OCI-LY7 (cell line): ENCODE measurements around the gene GCH1. TPM values are rescaled to one million over a fixed set of nuclear protein-coding genes. Genes with fewer than 3 reads are reported as not detected.

Source experiments
- BruUV-seq: library from RNA; stranded (reverse); fragments of 400-500 nt; replicated peaks from 2 replicates; lab custom pipeline; 2021; lab: Mats Ljungman, UMichigan
- CTCF ChIA-PET: fragments of 300-600 bp; sonication (Branson Sonifier 250); formaldehyde crosslinking; loops from one replicate; lab custom pipeline; 2022; ENCODE audit warnings: antibody characterized with exemption; ENCODE audit not compliant: unreplicated experiment; lab: Charles Lee
- POLR2A ChIA-PET: fragments of 300-600 bp; sonication (Branson Sonifier 250); formaldehyde crosslinking; loops from one replicate; lab custom pipeline; 2022; ENCODE audit warnings: antibody characterized with exemption; lab: Charles Lee
- DNase-seq: peaks from one replicate; pipeline ENCODE4 v3.0.0-alpha.2; 2015; ENCODE audit warnings: low spot score
- H2AFZ ChIP-seq: fragments of 200-600 bp; sonication (generic), shearing (Covaris generic); 2 replicates; pipeline ENCODE4 v1.6.1; 2014; ENCODE audit warnings: mild to moderate bottlenecking, antibody characterized with exemption, low read length, moderate library complexity
- H3K27ac ChIP-seq: fragments of 200-600 bp; sonication (generic); 2 replicates; pipeline ENCODE4 v1.5.1; 2014; ENCODE audit warnings: mixed run types, low read depth, mild to moderate bottlenecking, moderate library complexity, low read length, inconsistent platforms; ENCODE audit not compliant: poor library complexity, severe bottlenecking
- H3K36me3 ChIP-seq: fragments of 200-600 bp; sonication (generic); 2 replicates; pipeline ENCODE4 v1.6.1; 2014; ENCODE audit warnings: mild to moderate bottlenecking, antibody characterized with exemption, low read length, moderate library complexity, mixed read lengths; ENCODE audit not compliant: insufficient read depth
- H3K4me1 ChIP-seq: fragments of 200-600 bp; sonication (generic); 2 replicates; pipeline ENCODE4 v1.5.1; 2014; ENCODE audit warnings: mild to moderate bottlenecking, low read length; ENCODE audit not compliant: insufficient read depth, poor library complexity, severe bottlenecking
- H3K4me2 ChIP-seq: fragments of 200-600 bp; sonication (generic); 2 replicates; pipeline ENCODE4 v1.6.1; 2014; ENCODE audit warnings: mild to moderate bottlenecking, low read length
- H3K4me3 ChIP-seq: fragments of 200-600 bp; sonication (generic); 2 replicates; pipeline ENCODE4 v1.5.1; 2014; ENCODE audit warnings: mild to moderate bottlenecking, low read depth, low read length; ENCODE audit not compliant: poor library complexity, severe bottlenecking
- H3K79me2 ChIP-seq: fragments of 200-600 bp; sonication (generic); 2 replicates; pipeline ENCODE4 v1.6.1; 2016; ENCODE audit warnings: low read depth, mild to moderate bottlenecking, low read length, moderate library complexity, mixed read lengths; ENCODE audit not compliant: insufficient read depth
- H3K9me2 ChIP-seq: fragments of 200-600 bp; sonication (generic); 2 replicates; pipeline ENCODE4 v1.6.1; 2016; ENCODE audit warnings: mild to moderate bottlenecking, low read length, mixed read lengths; ENCODE audit not compliant: insufficient read depth
- H3K9me3 ChIP-seq: fragments of 200-600 bp; sonication (generic); 2 replicates; pipeline ENCODE4 v1.6.1; 2014; ENCODE audit warnings: mild to moderate bottlenecking, mixed run types, low read length, mixed read lengths
- H4K20me1 ChIP-seq: fragments of 200-600 bp; sonication (generic); 2 replicates; pipeline ENCODE4 v1.6.1; 2014; ENCODE audit warnings: mild to moderate bottlenecking, antibody characterized with exemption, low read length, moderate library complexity, mixed read lengths; ENCODE audit not compliant: insufficient read depth
- CTCF ChIP-seq: fragments of 200-600 bp; sonication (generic); conservative IDR thresholded peaks from 2 replicates; pipeline ENCODE4 v1.5.1; 2014; ENCODE audit warnings: mild to moderate bottlenecking, antibody characterized with exemption, low read length, moderate library complexity, mixed read lengths
- EZH2phosphoT487 ChIP-seq: fragments of 200-600 bp; sonication (generic); IDR thresholded peaks from 2 replicates; pipeline ENCODE4 v1.6.1; 2018; ENCODE audit warnings: low read depth, borderline replicate concordance, mild to moderate bottlenecking, mixed run types, antibody characterized with exemption, low read length, moderate library complexity, mixed read lengths
- intact Hi-C: fragments of 100-400 bp; cut with micrococcal nuclease; formaldehyde crosslinking; loops from one replicate; pipeline ENCODE4 v1.10.0; 2022; ENCODE audit not compliant: unreplicated experiment
- total RNA-seq, 2 experiments: library from RNA; depleted of rRNA in 1 of 2; stranded (reverse); fragments of >200 nt in 1 of 2; shearing (Covaris generic) in 1 of 2; gene quantifications; 2 replicates each; pipeline ENCODE4 v1.2.3, GENCODE V29; 2014 to 2022

Gene GCH1
- total RNA-seq, 2 experiments from 2014 or later, result 14.7 to 22.5 TPM

GRCh38 chr14:54845641-54846040 lies 57.0 kb downstream of the GCH1 start:
- no peaks in the 10 kb centered on the region for H4K20me1 ChIP-seq
- POLR2A ChIA-PET, result interaction anchor here (1.8 kb wide), 1 partner anchor 12 kb away, joined by 4 read pairs; no protein-coding TSS in a partner anchor
- TF ChIP-seq EZH2phosphoT487 (no peak), CTCF (no peak)
- DNase-seq, result no peak
- H3K9me2 ChIP-seq, result no peaks in the 10 kb centered on the region
- H3K27ac ChIP-seq, result no peak overlapping the region
- no TSS peak for BruUV-seq
- no peaks in the 10 kb centered on the region for H3K9me3 ChIP-seq
- no peak overlapping the region for H3K4me3 ChIP-seq
- CTCF ChIA-PET, result no interaction called here
- no peak overlapping the region for H3K4me2 ChIP-seq
- no peak overlapping the region for H2AFZ ChIP-seq
- H3K36me3 ChIP-seq, result no peaks in the 10 kb centered on the region
- no peaks in the 10 kb centered on the region for H3K4me1 ChIP-seq
- intact Hi-C loops, result no loop called here
- H3K79me2 ChIP-seq, result no peaks in the 10 kb centered on the region

- DNase-seq, result no peak
- BruUV-seq, result no TSS peak
- Histone ChIP-seq H3K4me2 (no peak overlapping the region), H3K79me2 (no peaks in the 10 kb centered on the region), H3K9me3 (no peaks in the 10 kb centered on the region), H3K27ac (no peak overlapping the region), H3K4me3 (no peak overlapping the region), H4K20me1 (no peaks in the 10 kb centered on the region), H2AFZ (no peak overlapping the region), H3K36me3 (no peaks in the 10 kb centered on the region), H3K9me2 (no peaks in the 10 kb centered on the region), H3K4me1 (no peaks in the 10 kb centered on the region)
- CTCF ChIA-PET, result no interaction called here
- TF ChIP-seq CTCF (no peak), EZH2phosphoT487 (no peak)
- intact Hi-C loops, result no loop called here
- POLR2A ChIA-PET, result interaction anchor here (0.6 to 1.8 kb wide), 2 partner anchors 13 to 1661 kb away, joined by 3 to 4 read pairs; no protein-coding TSS in a partner anchor
These were observed 58.1 kb downstream of the GCH1 start for GRCh38 chr14:54844479-54844878.

GRCh38 chr14:54840798-54841197 lies 61.8 kb downstream of the GCH1 start:
- H3K4me1 ChIP-seq, result no peaks in the 10 kb centered on the region
- no peak overlapping the region for H2AFZ ChIP-seq
- no peaks in the 10 kb centered on the region for H3K9me2 ChIP-seq
- POLR2A ChIA-PET, result interaction anchor here (0.6 kb wide), 2 partner anchors 10 to 15 kb away, joined by 3 read pairs; no protein-coding TSS in a partner anchor
- no peaks in the 10 kb centered on the region for H3K79me2 ChIP-seq
- TF ChIP-seq EZH2phosphoT487 (no peak), CTCF (peak; percentile 16; the same call in 1 of the 2 replicates)
- intact Hi-C loops, result no loop called here
- CTCF ChIA-PET, result no interaction called here
- no peak overlapping the region for H3K4me2 ChIP-seq
- H3K4me3 ChIP-seq, result no peak overlapping the region
- no peaks in the 10 kb centered on the region for H4K20me1 ChIP-seq
- no peak overlapping the region for H3K27ac ChIP-seq
- no peaks in the 10 kb centered on the region for H3K36me3 ChIP-seq
- no peaks in the 10 kb centered on the region for H3K9me3 ChIP-seq
- DNase-seq, result no peak
- BruUV-seq, result no TSS peak
